Calu3 (cell line): ENCODE measurements around the gene IFIH1. TPM values are rescaled to one million over a fixed set of nuclear protein-coding genes. Genes with fewer than 3 reads are reported as not detected.

Source experiments
- BruUV-seq: library from RNA; stranded (reverse); fragments of 400-500 nt; replicated peaks from 2 replicates; lab custom pipeline; 2021; lab: Mats Ljungman, UMichigan
- CTCF ChIA-PET: fragments of 300-600 bp; sonication (Branson Sonifier 250); formaldehyde crosslinking; loops from one replicate; lab custom pipeline; 2022; ENCODE audit warnings: antibody characterized with exemption; lab: Charles Lee
- DNase-seq: peaks from one replicate; pipeline ENCODE4 v3.0.0; 2022
- H3K27ac Mint-ChIP-seq: one replicate; pipeline ENCODE4 v1.8.0; 2022; ENCODE audit warnings: mixed read lengths; ENCODE audit not compliant: unreplicated experiment
- H3K27me3 Mint-ChIP-seq: one replicate; pipeline ENCODE4 v1.8.0; 2022; ENCODE audit warnings: mixed read lengths; ENCODE audit not compliant: unreplicated experiment
- H3K36me3 Mint-ChIP-seq: one replicate; pipeline ENCODE4 v1.8.0; 2022; ENCODE audit warnings: mild to moderate bottlenecking, moderate library complexity, mixed read lengths; ENCODE audit not compliant: insufficient read depth, unreplicated experiment
- H3K4me1 Mint-ChIP-seq: one replicate; pipeline ENCODE4 v1.8.0; 2022; ENCODE audit warnings: mild to moderate bottlenecking, low read depth, mixed read lengths; ENCODE audit not compliant: unreplicated experiment
- H3K4me3 Mint-ChIP-seq: one replicate; pipeline ENCODE4 v1.8.0; 2022; ENCODE audit warnings: mild to moderate bottlenecking, low read depth, moderate library complexity, mixed read lengths; ENCODE audit not compliant: unreplicated experiment
- H3K9me3 Mint-ChIP-seq: one replicate; pipeline ENCODE4 v1.8.0; 2022; ENCODE audit warnings: low read depth, mixed read lengths; ENCODE audit not compliant: unreplicated experiment
- intact Hi-C: fragments of 100-400 bp; cut with micrococcal nuclease; formaldehyde crosslinking; loops from one replicate; pipeline ENCODE4 v1.10.0; 2022; ENCODE audit not compliant: unreplicated experiment
- total RNA-seq: library from RNA; stranded (reverse); gene quantifications from 2 replicates; pipeline ENCODE4 v1.2.3, GENCODE V29; 2022
- TF ChIP-seq, protein P1 (sequence below): fragments of 200-600 bp; IDR thresholded peaks from one replicate; pipeline ENCODE4 v1.8.0; 2022; ENCODE audit warnings: antibody characterized with exemption; ENCODE audit not compliant: unreplicated experiment

The IFIH1 gene
- total RNA-seq, 1 experiment from 2014 or later, result 63.7 TPM

DNA sequence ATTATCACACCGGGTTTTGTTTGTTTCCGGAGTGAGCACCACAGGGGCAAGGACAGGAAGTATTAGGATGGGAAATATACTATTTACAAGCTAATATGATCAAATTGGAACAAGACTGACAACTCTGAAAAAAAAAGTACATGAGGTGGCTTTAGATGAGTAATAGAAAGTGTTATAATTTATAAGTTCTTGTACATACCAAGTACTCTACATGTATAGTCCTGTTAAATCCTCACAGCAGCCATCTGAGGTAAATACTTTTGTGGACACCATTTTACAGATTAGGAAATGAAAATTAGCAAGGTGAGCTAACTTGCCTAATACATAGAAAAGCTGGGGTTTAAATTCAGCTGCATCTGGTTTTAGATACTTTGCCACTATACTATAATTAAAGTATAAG lies 86.5 kb downstream of the IFIH1 start:
- BruUV-seq, result no TSS peak
- intact Hi-C loops, result no loop called here
- H3K27ac Mint-ChIP-seq, result no peak overlapping the region
- DNase-seq, result no peak
- no peak overlapping the region for H3K4me3 Mint-ChIP-seq
- CTCF ChIA-PET, result interaction anchor here (0.7 kb wide), 1 partner anchor 10 kb away, joined by 3 read pairs; no protein-coding TSS in a partner anchor
- H3K4me1 Mint-ChIP-seq, result no peaks in the 10 kb centered on the region
- TF ChIP-seq, protein P1, sequence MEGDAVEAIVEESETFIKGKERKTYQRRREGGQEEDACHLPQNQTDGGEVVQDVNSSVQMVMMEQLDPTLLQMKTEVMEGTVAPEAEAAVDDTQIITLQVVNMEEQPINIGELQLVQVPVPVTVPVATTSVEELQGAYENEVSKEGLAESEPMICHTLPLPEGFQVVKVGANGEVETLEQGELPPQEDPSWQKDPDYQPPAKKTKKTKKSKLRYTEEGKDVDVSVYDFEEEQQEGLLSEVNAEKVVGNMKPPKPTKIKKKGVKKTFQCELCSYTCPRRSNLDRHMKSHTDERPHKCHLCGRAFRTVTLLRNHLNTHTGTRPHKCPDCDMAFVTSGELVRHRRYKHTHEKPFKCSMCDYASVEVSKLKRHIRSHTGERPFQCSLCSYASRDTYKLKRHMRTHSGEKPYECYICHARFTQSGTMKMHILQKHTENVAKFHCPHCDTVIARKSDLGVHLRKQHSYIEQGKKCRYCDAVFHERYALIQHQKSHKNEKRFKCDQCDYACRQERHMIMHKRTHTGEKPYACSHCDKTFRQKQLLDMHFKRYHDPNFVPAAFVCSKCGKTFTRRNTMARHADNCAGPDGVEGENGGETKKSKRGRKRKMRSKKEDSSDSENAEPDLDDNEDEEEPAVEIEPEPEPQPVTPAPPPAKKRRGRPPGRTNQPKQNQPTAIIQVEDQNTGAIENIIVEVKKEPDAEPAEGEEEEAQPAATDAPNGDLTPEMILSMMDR, result no peak
- H3K36me3 Mint-ChIP-seq, result no peaks in the 10 kb centered on the region
- H3K9me3 Mint-ChIP-seq, result no peaks in the 10 kb centered on the region
- no peaks in the 10 kb centered on the region for H3K27me3 Mint-ChIP-seq

GRCh38 chr2:162230761-162231160 lies 87.7 kb downstream of the IFIH1 start:
- no peaks in the 10 kb centered on the region for H3K9me3 Mint-ChIP-seq
- H3K27me3 Mint-ChIP-seq, result no peaks in the 10 kb centered on the region
- CTCF ChIA-PET, result no interaction called here
- H3K27ac Mint-ChIP-seq, result no peak overlapping the region
- no peak for DNase-seq
- intact Hi-C loops, result no loop called here
- no peak overlapping the region for H3K4me3 Mint-ChIP-seq
- H3K4me1 Mint-ChIP-seq, result no peaks in the 10 kb centered on the region
- TF ChIP-seq, protein P1, result no peak
- no peaks in the 10 kb centered on the region for H3K36me3 Mint-ChIP-seq
- no TSS peak for BruUV-seq

- Mint-ChIP-seq H3K36me3 (no peaks in the 10 kb centered on the region), H3K27ac (no peak overlapping the region), H3K27me3 (no peaks in the 10 kb centered on the region), H3K9me3 (no peaks in the 10 kb centered on the region), H3K4me3 (no peak overlapping the region), H3K4me1 (no peaks in the 10 kb centered on the region)
- CTCF ChIA-PET, result no interaction called here
- TF ChIP-seq, protein P1, result no peak
- no TSS peak for BruUV-seq
- no peak for DNase-seq
- intact Hi-C loops, result no loop called here
Observed at GRCh38 chr2:162226836-162227235, 91.6 kb downstream of the IFIH1 start.

DNA sequence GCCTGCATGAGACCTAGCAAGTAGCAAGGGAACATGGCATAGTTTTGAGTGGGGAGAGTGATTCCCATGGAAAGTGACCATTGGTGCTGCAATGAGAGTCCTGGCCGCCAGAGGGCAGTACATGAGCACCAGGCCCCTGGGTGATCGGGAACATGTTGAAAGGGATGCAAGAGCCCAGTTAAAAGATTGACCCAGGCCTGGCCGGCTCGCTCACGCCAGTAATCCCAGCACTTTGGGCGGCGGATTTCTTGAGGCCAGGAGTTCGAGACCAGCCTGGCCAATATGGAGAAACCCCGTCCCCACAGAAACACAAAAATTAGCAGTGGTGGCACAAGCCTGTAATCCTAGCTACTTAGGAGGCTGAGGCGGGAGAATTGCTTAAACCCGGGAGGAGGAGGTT lies 97.4 kb downstream of the IFIH1 start:
- H3K9me3 Mint-ChIP-seq, result no peaks in the 10 kb centered on the region
- intact Hi-C loops, result loop anchor here (1.0 to 5.0 kb wide), 3 partner anchors 41 to 77 kb away; no protein-coding TSS in a partner anchor
- no peaks in the 10 kb centered on the region for H3K36me3 Mint-ChIP-seq
- CTCF ChIA-PET, result interaction anchor here (0.8 to 3.7 kb wide), 5 partner anchors 21 to 80 kb away, joined by 3 to 41 read pairs (median 4); partner anchors contain the start of gene FAP
- no TSS peak for BruUV-seq
- no peaks in the 10 kb centered on the region for H3K27me3 Mint-ChIP-seq
- no peaks in the 10 kb centered on the region for H3K4me1 Mint-ChIP-seq
- no peak overlapping the region for H3K4me3 Mint-ChIP-seq
- peak; percentile 73 for DNase-seq
- H3K27ac Mint-ChIP-seq, result no peak overlapping the region
- TF ChIP-seq, protein P1, result peak; percentile 87
